GM18517 (cell line): ENCODE results near the gene CDRT15.
"Not testable (repeated sequence)": the region's sequence is repeated elsewhere in the genome, so short reads cannot be mapped to it uniquely, and the experiment has no call there.

Experiments
- ATAC-seq: cut with Tn5 transposase; IDR thresholded peaks from one replicate; pipeline ENCODE4 v1.9.1; 2021; ENCODE audit warnings: mild to moderate bottlenecking, moderate library complexity; ENCODE audit not compliant: unreplicated experiment

The CDRT15 gene

GRCh38 chr17:14236762-14237161 is at the start of gene CDRT15:
TSS of gene CDRT15 (minus strand) at chr17:14236862. CDS start at chr17:14236833, 29 bp downstream.
- ATAC-seq = not testable (repeated sequence)

- ATAC-seq = no peak
Measured at GRCh38 chr17:14282726-14283125, 46.1 kb upstream of the CDRT15 start.

- ATAC-seq = no peak
Measured at GRCh38 chr17:14281530-14281929, 44.9 kb upstream of the CDRT15 start.

- ATAC-seq = no peak
Measured at GRCh38 chr17:14276535-14277250, 40.0 kb upstream of the CDRT15 start.

- no peak for ATAC-seq
Measured at GRCh38 chr17:14270508-14270907, 33.8 kb upstream of the CDRT15 start.

- ATAC-seq = no peak
Measured at GRCh38 chr17:14269473-14269872, 32.8 kb upstream of the CDRT15 start.

GRCh38 chr17:14268264-14268663 is 31.6 kb upstream of the CDRT15 start:
- ATAC-seq = no peak

GRCh38 chr17:14261406-14261805 is 24.7 kb upstream of the CDRT15 start:
- ATAC-seq = no peak

- no peak for ATAC-seq
Measured at GRCh38 chr17:14245629-14246028, 9.0 kb upstream of the CDRT15 start.

- ATAC-seq = no peak
Measured at GRCh38 chr17:14245002-14245401, 8.3 kb upstream of the CDRT15 start.

GRCh38 chr17:14239271-14239670 is 2.6 kb upstream of the CDRT15 start:
- ATAC-seq = not testable (repeated sequence)

- not testable (repeated sequence) for ATAC-seq
Measured at GRCh38 chr17:14236032-14236431, 630 bp downstream of the CDRT15 start.

GRCh38 chr17:14235047-14235446 is 1.6 kb downstream of the CDRT15 start:
- not testable (repeated sequence) for ATAC-seq

GRCh38 chr17:14231187-14231586 is 5.5 kb downstream of the CDRT15 start:
- not testable (repeated sequence) for ATAC-seq

- ATAC-seq = no peak
Measured at GRCh38 chr17:14228903-14229302, 7.8 kb downstream of the CDRT15 start.

- ATAC-seq = no peak
Measured at GRCh38 chr17:14227052-14227451, 9.6 kb downstream of the CDRT15 start.

GRCh38 chr17:14225254-14225980 is 11.2 kb downstream of the CDRT15 start:
- no peak for ATAC-seq

- no peak for ATAC-seq
Measured at GRCh38 chr17:14222611-14223010, 14.1 kb downstream of the CDRT15 start.

GRCh38 chr17:14214271-14214670 is 22.4 kb downstream of the CDRT15 start:
- no peak for ATAC-seq

GRCh38 chr17:14212401-14212800 is 24.3 kb downstream of the CDRT15 start:
- ATAC-seq = no peak

GRCh38 chr17:14211801-14212200 is 24.9 kb downstream of the CDRT15 start:
- no peak for ATAC-seq

- ATAC-seq = no peak
Measured at GRCh38 chr17:14211246-14211645, 25.4 kb downstream of the CDRT15 start.
